SK-N-SH treated with all-trans-retinoic acid at 6 μM for 48 hours (cell line): ENCODE results near the gene DDAH1.

Experiments used
- ATAC-seq: fragments of 200-7000 bp; cut with Tn5 transposase; 3 replicates; pipeline ENCODE4 v1.9.1; 2020; ENCODE audit warnings: mild to moderate bottlenecking, moderate library complexity
- ARNTL ChIP-seq: fragments of 450-650 bp; formaldehyde crosslinking; IDR thresholded peaks from 2 replicates; pipeline ENCODE4 v1.5.0; 2020; ENCODE audit warnings: low read depth, mild to moderate bottlenecking, moderate library complexity, borderline replicate concordance
- BACH2 ChIP-seq: fragments of 250-450 bp; sonication (Bioruptor Pico); IDR thresholded peaks from 2 replicates; pipeline ENCODE4 v1.9.0; 2021; ENCODE audit warnings: mild to moderate bottlenecking, borderline replicate concordance
- CREB5 ChIP-seq: fragments of 250-450 bp; sonication (Bioruptor Pico); IDR thresholded peaks from 2 replicates; pipeline ENCODE4 v1.5.1; 2020; ENCODE audit warnings: low read depth, mild to moderate bottlenecking, moderate library complexity
- CSDC2 ChIP-seq: fragments of 250-450 bp; sonication (Bioruptor Pico); IDR thresholded peaks from 2 replicates; pipeline ENCODE4 v1.5.0; 2020; ENCODE audit warnings: mild to moderate bottlenecking, moderate library complexity
- CSRNP3 ChIP-seq: fragments of 250-450 bp; sonication (Bioruptor Pico); IDR thresholded peaks from 2 replicates; pipeline ENCODE4 v1.5.1; 2021; ENCODE audit warnings: mild to moderate bottlenecking, moderate library complexity
- ESRRG ChIP-seq: fragments of 250-450 bp; sonication (Bioruptor Pico); IDR thresholded peaks from 2 replicates; pipeline ENCODE4 v1.6.1; 2021; ENCODE audit warnings: mild to moderate bottlenecking
- GLIS3 ChIP-seq: fragments of 250-450 bp; sonication (Bioruptor Pico); IDR thresholded peaks from 2 replicates; pipeline ENCODE4 v1.5.0; 2020; ENCODE audit warnings: mild to moderate bottlenecking, moderate library complexity
- ISL1 ChIP-seq: fragments of 250-450 bp; sonication (Bioruptor Pico); IDR thresholded peaks from 2 replicates; pipeline ENCODE4 v2.1.2; 2022; ENCODE audit warnings: mild to moderate bottlenecking, moderate library complexity
- OSR1 ChIP-seq: fragments of 250-450 bp; sonication (Bioruptor Pico); IDR thresholded peaks from 2 replicates; pipeline ENCODE4 v1.8.0; 2022; ENCODE audit warnings: moderate library complexity, mild to moderate bottlenecking, inconsistent platforms
- PATZ1 ChIP-seq: fragments of 250-450 bp; sonication (Bioruptor Pico); IDR thresholded peaks from 2 replicates; pipeline ENCODE4 v1.8.0; 2020; ENCODE audit warnings: mild to moderate bottlenecking, moderate library complexity, borderline replicate concordance
- POU6F1 ChIP-seq: fragments of 250-450 bp; sonication (Bioruptor Pico); IDR thresholded peaks from 2 replicates; pipeline ENCODE4 v1.8.0; 2021; ENCODE audit warnings: low read depth, mild to moderate bottlenecking, moderate library complexity, borderline replicate concordance
- PPARA ChIP-seq: fragments of 250-450 bp; sonication (Bioruptor Pico); IDR thresholded peaks from 2 replicates; pipeline ENCODE4 v1.5.0; 2020; ENCODE audit warnings: mild to moderate bottlenecking, borderline replicate concordance
- TCF4 ChIP-seq: fragments of 250-450 bp; sonication (Bioruptor Pico); IDR thresholded peaks from 2 replicates; pipeline ENCODE4 v1.8.0; 2021; ENCODE audit warnings: mild to moderate bottlenecking, moderate library complexity, borderline replicate concordance
- TOX ChIP-seq: fragments of 250-450 bp; sonication (Bioruptor Pico); IDR thresholded peaks from 2 replicates; pipeline ENCODE4 v1.8.0; 2021; ENCODE audit warnings: mild to moderate bottlenecking, moderate library complexity, borderline replicate concordance
- ZC3H10 ChIP-seq: fragments of 250-450 bp; sonication (Bioruptor Pico); IDR thresholded peaks from 2 replicates; pipeline ENCODE4 v1.5.1; 2021; ENCODE audit warnings: mild to moderate bottlenecking, moderate library complexity
- ZFP3 ChIP-seq: fragments of 250-450 bp; sonication (Bioruptor Pico); IDR thresholded peaks from 2 replicates; pipeline ENCODE4 v1.5.0; 2020; ENCODE audit warnings: mild to moderate bottlenecking, moderate library complexity
- ZFP30 ChIP-seq: fragments of 450-650 bp; formaldehyde crosslinking; IDR thresholded peaks from 2 replicates; pipeline ENCODE4 v1.5.0; 2022; ENCODE audit warnings: mild to moderate bottlenecking, moderate library complexity
- ZNF70 ChIP-seq: fragments of 450-650 bp; formaldehyde crosslinking; IDR thresholded peaks from 2 replicates; pipeline ENCODE4 v1.5.0; 2020; ENCODE audit warnings: mild to moderate bottlenecking, moderate library complexity
- ZNF8 ChIP-seq: fragments of 450-650 bp; formaldehyde crosslinking; IDR thresholded peaks from 2 replicates; pipeline ENCODE4 v1.5.0; 2020; ENCODE audit warnings: mild to moderate bottlenecking, moderate library complexity

DDAH1 gene

GRCh38 chr1:85438353-85438752, 26.6 kb downstream of the DDAH1 start (continued):
- TF ChIP-seq POU6F1 (CRISPR knock-in tag) (no peak), CREB5 (CRISPR knock-in tag) (no peak), CSDC2 (CRISPR knock-in tag) (no peak), ZC3H10 (CRISPR knock-in tag) (no peak), CSRNP3 (CRISPR knock-in tag) (no peak), ESRRG (CRISPR knock-in tag) (no peak), ARNTL (no peak), ZFP30 (no peak), ZFP3 (CRISPR knock-in tag) (no peak), OSR1 (no peak)

GRCh38 chr1:85437139-85437538, 27.8 kb downstream of the DDAH1 start:
- ATAC-seq, result no peak
- TF ChIP-seq TCF4 (CRISPR knock-in tag) (no peak), ZNF8 (CRISPR knock-in tag) (no peak), ESRRG (CRISPR knock-in tag) (no peak), ZC3H10 (CRISPR knock-in tag) (no peak), ISL1 (CRISPR knock-in tag) (no peak), CSDC2 (CRISPR knock-in tag) (no peak)
- TF ChIP-seq, all 23 proteins: peak for 0

- ATAC-seq, result no peak
- TF ChIP-seq BACH2 (CRISPR knock-in tag) (no peak), GLIS3 (CRISPR knock-in tag) (no peak), ZC3H10 (CRISPR knock-in tag) (no peak), ZNF8 (CRISPR knock-in tag) (no peak), POU6F1 (CRISPR knock-in tag) (no peak), TOX (no peak), PPARA (CRISPR knock-in tag) (no peak), PATZ1 (CRISPR knock-in tag) (no peak), ISL1 (CRISPR knock-in tag) (no peak), ESRRG (CRISPR knock-in tag) (no peak), ZFP30 (no peak), CSDC2 (CRISPR knock-in tag) (no peak), ZNF70 (CRISPR knock-in tag) (no peak), OSR1 (no peak), TCF4 (CRISPR knock-in tag) (no peak), CREB5 (CRISPR knock-in tag) (no peak), CSRNP3 (CRISPR knock-in tag) (no peak)
- TF ChIP-seq, all 23 proteins: peak for 0
Observed at GRCh38 chr1:85433096-85433495, 31.9 kb downstream of the DDAH1 start.
